ENCODE results near the gene SPEG. TPM values are rescaled to one million over a fixed set of nuclear protein-coding genes. Genes with fewer than 3 reads are reported as not detected.
A peak's percentile ranks its signal among the peaks of the same experiment; 100 is the strongest.

SPEG gene
- total and polyA plus RNA-seq, 7 donors, result 6.0 to 321 (median 123) TPM

DNA sequence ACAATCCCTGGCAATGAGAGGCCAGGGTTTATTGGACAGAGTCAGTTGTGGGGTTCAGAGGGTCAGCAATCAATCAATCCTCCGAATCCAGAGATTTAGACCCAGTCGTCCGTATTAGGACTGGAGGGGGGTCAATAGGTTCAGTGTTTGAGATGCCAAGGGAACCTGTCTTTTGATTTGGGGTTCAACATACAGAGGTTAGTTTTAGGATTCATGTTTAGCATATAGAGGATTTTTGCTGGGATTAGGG lies 64.3 kb downstream of the SPEG start:
- Histone ChIP-seq H3K4me1 (peaks cover 0 to 53% (median 43%) of the 10 kb centered on the region in 4 donors), H3K36me3 (peaks cover 0 to 14% (median 5%) of the 10 kb centered on the region in 4 donors), H3K27ac (peak overlapping the region; percentile 89 to 100 (median 99)), H3K9me3 (no peaks in the 10 kb centered on the region), H3K27me3 (no peaks in the 10 kb centered on the region), H3K4me3 (peak overlapping the region; percentile 62 to 76 (median 70))
- no peak for DNase-seq
- 1% methylated on average over 3 of the region's 3 CpGs for WGBS, 2 donors
- intact Hi-C loops (cut with DNase I), result loop anchor here (2.0 kb wide), 1 partner anchor 100 kb away; no protein-coding TSS in a partner anchor
- TF ChIP-seq CTCF (IDR thresholded peaks at IDR 0.05) (no peak), POLR2AphosphoS5 (IDR thresholded peaks at IDR 0.05) (no peak), EP300 (IDR thresholded peaks at IDR 0.05) (no peak), POLR2A (IDR thresholded peaks at IDR 0.05) (no peak)

DNA sequence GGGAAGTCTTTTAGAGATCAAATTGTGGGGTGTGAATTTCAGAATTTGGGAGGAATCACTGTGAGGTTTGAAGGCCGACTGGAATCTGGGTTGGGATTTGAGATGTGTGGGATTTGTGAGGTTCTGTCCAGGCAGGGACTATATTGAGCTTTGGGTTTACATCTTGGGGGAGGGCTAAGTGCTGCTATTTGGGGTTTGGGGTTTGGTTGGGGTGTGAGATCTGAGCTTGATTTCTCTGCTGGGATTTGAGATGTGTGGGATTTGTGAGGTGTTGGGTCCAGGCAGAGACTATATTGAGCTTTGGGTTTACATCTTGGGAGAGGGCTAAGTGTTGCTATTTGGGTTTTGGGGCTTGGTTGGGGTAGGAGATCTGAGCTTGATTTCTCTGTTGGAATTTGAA lies 64.9 kb downstream of the SPEG start:
- peaks cover 0 to 53% (median 43%) of the 10 kb centered on the region in 4 donors for H3K4me1 ChIP-seq
- H3K36me3 ChIP-seq, result peaks cover 0 to 19% (median 11%) of the 10 kb centered on the region in 4 donors
- DNase-seq, result no peak
- no peak overlapping the region for H3K27ac ChIP-seq
- H3K4me3 ChIP-seq, result peak overlapping the region; percentile 62 to 76 (median 70)
- 71 to 79% methylated on average over 1 of the region's 1 CpG for WGBS, 2 donors
- intact Hi-C loops (cut with DNase I), result loop anchor here (2.0 kb wide), 1 partner anchor 99 kb away; no protein-coding TSS in a partner anchor
- TF ChIP-seq CTCF (IDR thresholded peaks at IDR 0.05) (no peak), POLR2A (IDR thresholded peaks at IDR 0.05) (no peak), POLR2AphosphoS5 (IDR thresholded peaks at IDR 0.05) (no peak), EP300 (IDR thresholded peaks at IDR 0.05) (no peak)
- H3K27me3 ChIP-seq, result no peaks in the 10 kb centered on the region
- no peaks in the 10 kb centered on the region for H3K9me3 ChIP-seq

GRCh38 chr2:219500135-219500534 lies 65.5 kb downstream of the SPEG start:
- Histone ChIP-seq H3K4me3 (no peak overlapping the region), H3K9me3 (no peaks in the 10 kb centered on the region), H3K4me1 (peaks cover 0 to 48% (median 38%) of the 10 kb centered on the region in 4 donors), H3K27me3 (no peaks in the 10 kb centered on the region), H3K27ac (no peak overlapping the region), H3K36me3 (peaks cover 0 to 23% (median 14%) of the 10 kb centered on the region in 4 donors)
- no peak for TF ChIP-seq POLR2AphosphoS5 (IDR thresholded peaks at IDR 0.05)
- TF ChIP-seq POLR2A (IDR thresholded peaks at IDR 0.05), result no peak
- no peak for TF ChIP-seq EP300 (IDR thresholded peaks at IDR 0.05)
- no peak for TF ChIP-seq CTCF (IDR thresholded peaks at IDR 0.05)
- DNase-seq, result no peak
- 96 to 98% methylated on average over 2 of the region's 2 CpGs for WGBS, 2 donors
- intact Hi-C loops (cut with DNase I), result no loop called here

- Histone ChIP-seq H3K4me3 (no peak overlapping the region), H3K9me3 (no peaks in the 10 kb centered on the region), H3K36me3 (peaks cover 8 to 38% (median 27%) of the 10 kb centered on the region in 4 donors), H3K27ac (no peak overlapping the region), H3K27me3 (no peaks in the 10 kb centered on the region), H3K4me1 (peaks cover 0 to 31% (median 21%) of the 10 kb centered on the region in 4 donors)
- WGBS, 2 donors, result 96 to 97% methylated on average over 14 of the region's 14 CpGs
- intact Hi-C loops (cut with DNase I), result no loop called here
- no peak for DNase-seq
- TF ChIP-seq POLR2A (IDR thresholded peaks at IDR 0.05) (no peak), EP300 (IDR thresholded peaks at IDR 0.05) (no peak), POLR2AphosphoS5 (IDR thresholded peaks at IDR 0.05) (no peak), CTCF (IDR thresholded peaks at IDR 0.05) (no peak)
These were observed 67.2 kb downstream of the SPEG start for GRCh38 chr2:219501849-219502248.

DNA sequence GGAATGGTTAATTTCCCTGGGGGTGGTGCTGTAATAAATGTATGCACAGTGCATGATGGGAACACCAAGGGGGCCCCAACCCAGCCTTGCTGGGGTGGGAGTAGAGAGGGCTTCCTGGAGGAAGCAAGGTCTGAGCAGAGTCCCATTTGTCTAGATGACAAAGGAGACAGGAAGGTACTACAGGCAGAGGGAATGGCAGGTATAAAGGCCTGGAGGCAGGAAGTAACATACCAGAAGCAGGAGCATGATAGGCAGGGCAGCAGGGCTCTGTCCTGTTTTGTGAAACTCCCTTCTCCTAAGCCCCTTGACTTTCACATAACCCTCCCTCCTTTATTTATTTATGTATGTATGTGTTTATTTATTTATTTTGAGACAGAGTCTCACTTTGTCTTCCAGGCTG lies 68.0 kb downstream of the SPEG start:
- Histone ChIP-seq H3K27me3 (no peaks in the 10 kb centered on the region), H3K4me3 (no peak overlapping the region), H3K27ac (no peak overlapping the region), H3K4me1 (peaks cover 0 to 24% (median 13%) of the 10 kb centered on the region in 4 donors), H3K36me3 (peaks cover 8 to 44% (median 27%) of the 10 kb centered on the region in 4 donors), H3K9me3 (no peaks in the 10 kb centered on the region)
- DNase-seq, result no peak
- intact Hi-C loops (cut with DNase I), result no loop called here
- TF ChIP-seq CTCF (IDR thresholded peaks at IDR 0.05) (no peak), POLR2A (IDR thresholded peaks at IDR 0.05) (no peak), EP300 (IDR thresholded peaks at IDR 0.05) (no peak), POLR2AphosphoS5 (IDR thresholded peaks at IDR 0.05) (no peak)

All from sigmoid colon (tissue), 7 donors.